HEK293 (cell line): ENCODE results near the gene GOLIM4.

Experiments used
- BCL11A ChIP-seq: fragments of 450-650 bp; formaldehyde crosslinking; IDR thresholded peaks from 2 replicates; pipeline ENCODE4 v1.5.1; 2016; ENCODE audit warnings: low read depth, missing biosample characterization, missing genetic modification characterization
- HOXC10 ChIP-seq: sonication (generic); formaldehyde crosslinking; IDR thresholded peaks from 2 replicates; pipeline ENCODE4 v1.8.1; 2023; ENCODE audit warnings: mild to moderate bottlenecking, missing genetic modification reagents
- HOXD13 ChIP-seq: sonication (generic); formaldehyde crosslinking; IDR thresholded peaks from 2 replicates; pipeline ENCODE4 v1.8.0; 2022; ENCODE audit warnings: missing genetic modification reagents, borderline replicate concordance
- PRDM1 ChIP-seq: fragments of 450-650 bp; formaldehyde crosslinking; IDR thresholded peaks from 2 replicates; pipeline ENCODE4; 2016; ENCODE audit warnings: missing biosample characterization, missing genetic modification characterization
- SCRT1 ChIP-seq: fragments of 450-650 bp; formaldehyde crosslinking; IDR thresholded peaks from 2 replicates; pipeline ENCODE4 v1.5.1; 2016; ENCODE audit warnings: missing biosample characterization, missing genetic modification characterization, borderline replicate concordance
- TSHZ1 ChIP-seq: fragments of 450-650 bp; formaldehyde crosslinking; IDR thresholded peaks from 2 replicates; pipeline ENCODE4 v1.5.1; 2016; ENCODE audit warnings: missing biosample characterization, missing genetic modification characterization, borderline replicate concordance
- YY1 ChIP-seq: fragments of 450-650 bp; formaldehyde crosslinking; IDR thresholded peaks from 2 replicates; pipeline ENCODE4 v1.5.1; 2018; ENCODE audit warnings: missing biosample characterization, missing genetic modification characterization
- ZBTB10 ChIP-seq: fragments of 450-650 bp; formaldehyde crosslinking; IDR thresholded peaks from 2 replicates; pipeline ENCODE4 v1.5.1; 2016; ENCODE audit warnings: missing biosample characterization, missing genetic modification characterization
- ZBTB20 ChIP-seq: fragments of 450-650 bp; formaldehyde crosslinking; IDR thresholded peaks from 2 replicates; pipeline ENCODE4 v1.5.1; 2016; ENCODE audit warnings: missing biosample characterization, missing genetic modification characterization
- ZBTB26 ChIP-seq: fragments of 450-650 bp; formaldehyde crosslinking; optimal IDR thresholded peaks from 2 replicates; pipeline ENCODE3; 2016; ENCODE audit warnings: missing biosample characterization, mild to moderate bottlenecking, missing genetic modification characterization
- ZFHX2 ChIP-seq: fragments of 450-650 bp; formaldehyde crosslinking; conservative IDR thresholded peaks from 2 replicates; pipeline ENCODE4 v1.5.1; 2016; ENCODE audit warnings: missing biosample characterization, missing genetic modification characterization
- ZNF10 ChIP-seq: fragments of 450-650 bp; formaldehyde crosslinking; IDR thresholded peaks from 2 replicates; pipeline ENCODE4 v1.5.1; 2017; ENCODE audit warnings: missing biosample characterization, missing genetic modification characterization
- ZNF2 ChIP-seq: fragments of 450-650 bp; formaldehyde crosslinking; IDR thresholded peaks from 2 replicates; pipeline ENCODE4 v1.5.1; 2016; ENCODE audit warnings: missing biosample characterization, missing genetic modification characterization
- ZNF335 ChIP-seq: fragments of 450-650 bp; formaldehyde crosslinking; conservative IDR thresholded peaks from 2 replicates; pipeline ENCODE4 v1.5.1; 2016; ENCODE audit warnings: missing biosample characterization, missing genetic modification characterization
- ZNF473 ChIP-seq: fragments of 450-650 bp; formaldehyde crosslinking; IDR thresholded peaks from 2 replicates; pipeline ENCODE4 v1.5.1; 2017; ENCODE audit warnings: missing biosample characterization, missing genetic modification characterization
- ZNF501 ChIP-seq: fragments of 450-650 bp; formaldehyde crosslinking; IDR thresholded peaks from 2 replicates; pipeline ENCODE4 v1.5.1; 2016; ENCODE audit warnings: missing biosample characterization, missing genetic modification characterization
- ZNF585B ChIP-seq: fragments of 450-650 bp; formaldehyde crosslinking; IDR thresholded peaks from 2 replicates; pipeline ENCODE4 v1.5.1; 2016; ENCODE audit warnings: missing biosample characterization, missing genetic modification characterization
- ZNF596 ChIP-seq: fragments of 450-650 bp; IDR thresholded peaks from 2 replicates; pipeline ENCODE4 v1.5.0; 2018; ENCODE audit warnings: missing biosample characterization, mild to moderate bottlenecking, missing genetic modification characterization, moderate library complexity
- ZNF624 ChIP-seq: fragments of 450-650 bp; formaldehyde crosslinking; IDR thresholded peaks from 2 replicates; pipeline ENCODE4 v1.5.1; 2017; ENCODE audit warnings: missing biosample characterization, missing genetic modification characterization
- ZNF664 ChIP-seq: fragments of 450-650 bp; formaldehyde crosslinking; IDR thresholded peaks from 2 replicates; pipeline ENCODE4 v1.5.1; 2016; ENCODE audit warnings: missing biosample characterization, missing genetic modification characterization
- ZNF704 ChIP-seq: fragments of 450-650 bp; formaldehyde crosslinking; IDR thresholded peaks from 2 replicates; pipeline ENCODE4 v1.5.1; 2016; ENCODE audit warnings: missing biosample characterization, missing genetic modification characterization
- ZSCAN30 ChIP-seq: fragments of 450-650 bp; IDR thresholded peaks from 2 replicates; pipeline ENCODE4 v1.5.1; 2018; ENCODE audit warnings: missing biosample characterization, mild to moderate bottlenecking, missing genetic modification characterization, moderate library complexity
- TF ChIP-seq, protein P1 (sequence below): fragments of 450-650 bp; formaldehyde crosslinking; IDR thresholded peaks from 2 replicates; pipeline ENCODE4 v1.5.1; 2017; ENCODE audit warnings: missing biosample characterization, missing genetic modification characterization
- TF ChIP-seq, protein P2 (sequence below): IDR thresholded peaks from 2 replicates; pipeline ENCODE4 v1.6.1; 2011; ENCODE audit warnings: mild to moderate bottlenecking, low read depth, low read length, borderline replicate concordance
- TF ChIP-seq, protein P3 (sequence below): fragments of 450-650 bp; formaldehyde crosslinking; IDR thresholded peaks from 2 replicates; pipeline ENCODE4 v1.5.1; 2016; ENCODE audit warnings: missing biosample characterization, missing genetic modification characterization, low read depth

The GOLIM4 gene

DNA sequence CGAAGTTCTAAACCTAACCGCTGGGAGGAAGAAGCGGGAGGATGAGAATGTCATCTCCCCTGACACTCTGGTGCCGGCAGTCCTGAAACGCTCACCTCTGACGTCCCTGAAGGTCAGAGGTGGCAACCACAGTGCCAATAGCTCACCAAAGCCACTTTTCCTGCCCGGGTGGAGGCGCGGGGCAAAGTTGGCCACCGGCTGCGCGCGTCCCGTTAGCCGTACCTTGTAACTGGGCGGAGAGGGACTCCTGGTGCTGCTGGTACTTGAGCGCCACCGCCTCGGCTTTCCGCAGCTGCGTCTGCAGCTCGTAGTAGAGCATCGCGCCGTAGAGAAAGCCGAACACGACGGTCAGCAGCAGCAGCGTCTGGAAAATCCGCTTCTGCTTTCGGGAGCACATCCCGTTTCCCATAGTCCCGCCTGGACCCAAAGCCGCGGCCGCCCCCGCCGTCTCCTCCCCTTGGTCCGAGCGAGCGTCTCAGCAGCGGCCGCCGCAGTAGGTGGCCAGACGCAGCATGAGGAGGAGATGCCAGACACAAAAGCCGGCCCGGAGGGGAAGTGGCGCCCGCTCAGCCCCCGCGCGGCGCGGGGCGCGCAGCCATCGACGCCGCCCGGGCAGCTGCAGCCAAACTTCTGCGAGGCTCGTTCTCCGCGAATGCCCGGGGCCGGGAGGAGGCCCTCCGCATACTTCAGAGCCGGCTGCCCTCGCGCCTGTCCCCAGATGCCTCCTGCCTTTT, 680 bp downstream of the GOLIM4 start (continued):
- TF ChIP-seq ZBTB10 (tag by site-specific recombination) (no peak), SCRT1 (tag by site-specific recombination) (no peak), ZBTB20 (tag by site-specific recombination) (peak; percentile 80; the same call in 1 of the 2 replicates), HOXD13 (no peak), ZNF501 (tag by site-specific recombination) (peak; percentile 54), HOXC10 (CRISPR knock-in tag) (no peak), ZNF585B (tag by site-specific recombination) (no peak; the same call in none of the 2 replicates), ZFHX2 (tag by site-specific recombination) (0 out of 2 replicates have a peak, but pooled peaks have one; percentile 5), ZNF335 (no peak; the same call in 1 of the 2 replicates), YY1 (tag by site-specific recombination) (0 out of 2 replicates have a peak, but pooled peaks have one; percentile 34), BCL11A (no peak), ZNF664 (tag by site-specific recombination) (no peak), ZSCAN30 (tag by site-specific recombination) (peak; percentile 25; the same call in 1 of the 2 replicates), PRDM1 (tag by site-specific recombination) (0 out of 2 replicates have a peak, but pooled peaks have one; percentile 5), ZNF704 (no peak), ZNF624 (tag by site-specific recombination) (no peak), ZBTB26 (tag by site-specific recombination) (no peak), ZNF473 (tag by site-specific recombination) (no peak), ZNF2 (tag by site-specific recombination) (peak; percentile 63; the same call in 1 of the 2 replicates), ZNF10 (no peak), TSHZ1 (tag by site-specific recombination) (0 out of 2 replicates have a peak, but pooled peaks have one; percentile 10), ZNF596 (tag by site-specific recombination) (peak; percentile 67)
- TF ChIP-seq, protein P1, sequence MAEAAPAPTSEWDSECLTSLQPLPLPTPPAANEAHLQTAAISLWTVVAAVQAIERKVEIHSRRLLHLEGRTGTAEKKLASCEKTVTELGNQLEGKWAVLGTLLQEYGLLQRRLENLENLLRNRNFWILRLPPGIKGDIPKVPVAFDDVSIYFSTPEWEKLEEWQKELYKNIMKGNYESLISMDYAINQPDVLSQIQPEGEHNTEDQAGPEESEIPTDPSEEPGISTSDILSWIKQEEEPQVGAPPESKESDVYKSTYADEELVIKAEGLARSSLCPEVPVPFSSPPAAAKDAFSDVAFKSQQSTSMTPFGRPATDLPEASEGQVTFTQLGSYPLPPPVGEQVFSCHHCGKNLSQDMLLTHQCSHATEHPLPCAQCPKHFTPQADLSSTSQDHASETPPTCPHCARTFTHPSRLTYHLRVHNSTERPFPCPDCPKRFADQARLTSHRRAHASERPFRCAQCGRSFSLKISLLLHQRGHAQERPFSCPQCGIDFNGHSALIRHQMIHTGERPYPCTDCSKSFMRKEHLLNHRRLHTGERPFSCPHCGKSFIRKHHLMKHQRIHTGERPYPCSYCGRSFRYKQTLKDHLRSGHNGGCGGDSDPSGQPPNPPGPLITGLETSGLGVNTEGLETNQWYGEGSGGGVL: no peak
- TF ChIP-seq, protein P2, sequence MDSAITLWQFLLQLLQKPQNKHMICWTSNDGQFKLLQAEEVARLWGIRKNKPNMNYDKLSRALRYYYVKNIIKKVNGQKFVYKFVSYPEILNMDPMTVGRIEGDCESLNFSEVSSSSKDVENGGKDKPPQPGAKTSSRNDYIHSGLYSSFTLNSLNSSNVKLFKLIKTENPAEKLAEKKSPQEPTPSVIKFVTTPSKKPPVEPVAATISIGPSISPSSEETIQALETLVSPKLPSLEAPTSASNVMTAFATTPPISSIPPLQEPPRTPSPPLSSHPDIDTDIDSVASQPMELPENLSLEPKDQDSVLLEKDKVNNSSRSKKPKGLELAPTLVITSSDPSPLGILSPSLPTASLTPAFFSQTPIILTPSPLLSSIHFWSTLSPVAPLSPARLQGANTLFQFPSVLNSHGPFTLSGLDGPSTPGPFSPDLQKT: no peak
- TF ChIP-seq, protein P3, sequence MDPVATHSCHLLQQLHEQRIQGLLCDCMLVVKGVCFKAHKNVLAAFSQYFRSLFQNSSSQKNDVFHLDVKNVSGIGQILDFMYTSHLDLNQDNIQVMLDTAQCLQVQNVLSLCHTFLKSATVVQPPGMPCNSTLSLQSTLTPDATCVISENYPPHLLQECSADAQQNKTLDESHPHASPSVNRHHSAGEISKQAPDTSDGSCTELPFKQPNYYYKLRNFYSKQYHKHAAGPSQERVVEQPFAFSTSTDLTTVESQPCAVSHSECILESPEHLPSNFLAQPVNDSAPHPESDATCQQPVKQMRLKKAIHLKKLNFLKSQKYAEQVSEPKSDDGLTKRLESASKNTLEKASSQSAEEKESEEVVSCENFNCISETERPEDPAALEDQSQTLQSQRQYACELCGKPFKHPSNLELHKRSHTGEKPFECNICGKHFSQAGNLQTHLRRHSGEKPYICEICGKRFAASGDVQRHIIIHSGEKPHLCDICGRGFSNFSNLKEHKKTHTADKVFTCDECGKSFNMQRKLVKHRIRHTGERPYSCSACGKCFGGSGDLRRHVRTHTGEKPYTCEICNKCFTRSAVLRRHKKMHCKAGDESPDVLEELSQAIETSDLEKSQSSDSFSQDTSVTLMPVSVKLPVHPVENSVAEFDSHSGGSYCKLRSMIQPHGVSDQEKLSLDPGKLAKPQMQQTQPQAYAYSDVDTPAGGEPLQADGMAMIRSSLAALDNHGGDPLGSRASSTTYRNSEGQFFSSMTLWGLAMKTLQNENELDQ (tag by site-specific recombination): no peak
